Measurements from ENCODE around the gene TFPI.

The TFPI gene

DNA sequence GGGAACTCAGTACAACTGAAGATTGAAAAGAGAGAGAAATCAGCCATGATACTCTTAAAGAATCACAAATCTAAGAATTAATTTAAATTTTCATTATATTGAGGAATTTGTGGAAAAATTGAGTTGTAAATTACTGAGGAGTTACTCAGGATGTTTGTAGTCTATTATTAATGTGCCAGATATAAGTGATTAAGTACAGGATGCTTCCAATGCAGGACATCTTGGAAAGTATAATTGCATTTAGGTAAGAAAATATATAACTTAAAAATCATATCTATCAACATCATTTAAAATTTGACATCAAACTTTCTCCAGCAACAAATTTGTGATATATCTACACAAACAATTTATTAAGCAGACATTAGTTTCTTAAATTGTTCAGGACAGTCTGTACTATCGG is 107.5 kb downstream of the TFPI start:
- no peaks in the 10 kb centered on the region for H3K9me3 ChIP-seq
- no peaks in the 10 kb centered on the region for H3K36me3 ChIP-seq
- H3K4me1 ChIP-seq (ENCODE audit: control insufficient read depth in 1 of 2, insufficient read depth in 1 of 2, low read depth in 1 of 2, low read length in 1 of 2): peaks cover 0 to 6% of the 10 kb centered on the region in 2 experiments
- no peak overlapping the region for H3K4me3 ChIP-seq (ENCODE audit: low read depth in 1 of 2, low read length in 1 of 2)
- TF ChIP-seq, protein P1, sequence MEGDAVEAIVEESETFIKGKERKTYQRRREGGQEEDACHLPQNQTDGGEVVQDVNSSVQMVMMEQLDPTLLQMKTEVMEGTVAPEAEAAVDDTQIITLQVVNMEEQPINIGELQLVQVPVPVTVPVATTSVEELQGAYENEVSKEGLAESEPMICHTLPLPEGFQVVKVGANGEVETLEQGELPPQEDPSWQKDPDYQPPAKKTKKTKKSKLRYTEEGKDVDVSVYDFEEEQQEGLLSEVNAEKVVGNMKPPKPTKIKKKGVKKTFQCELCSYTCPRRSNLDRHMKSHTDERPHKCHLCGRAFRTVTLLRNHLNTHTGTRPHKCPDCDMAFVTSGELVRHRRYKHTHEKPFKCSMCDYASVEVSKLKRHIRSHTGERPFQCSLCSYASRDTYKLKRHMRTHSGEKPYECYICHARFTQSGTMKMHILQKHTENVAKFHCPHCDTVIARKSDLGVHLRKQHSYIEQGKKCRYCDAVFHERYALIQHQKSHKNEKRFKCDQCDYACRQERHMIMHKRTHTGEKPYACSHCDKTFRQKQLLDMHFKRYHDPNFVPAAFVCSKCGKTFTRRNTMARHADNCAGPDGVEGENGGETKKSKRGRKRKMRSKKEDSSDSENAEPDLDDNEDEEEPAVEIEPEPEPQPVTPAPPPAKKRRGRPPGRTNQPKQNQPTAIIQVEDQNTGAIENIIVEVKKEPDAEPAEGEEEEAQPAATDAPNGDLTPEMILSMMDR (IDR thresholded peaks at IDR 0.05): no peak
- no peak overlapping the region for H3K27ac ChIP-seq
- no peaks in the 10 kb centered on the region for H3K27me3 ChIP-seq

DNA sequence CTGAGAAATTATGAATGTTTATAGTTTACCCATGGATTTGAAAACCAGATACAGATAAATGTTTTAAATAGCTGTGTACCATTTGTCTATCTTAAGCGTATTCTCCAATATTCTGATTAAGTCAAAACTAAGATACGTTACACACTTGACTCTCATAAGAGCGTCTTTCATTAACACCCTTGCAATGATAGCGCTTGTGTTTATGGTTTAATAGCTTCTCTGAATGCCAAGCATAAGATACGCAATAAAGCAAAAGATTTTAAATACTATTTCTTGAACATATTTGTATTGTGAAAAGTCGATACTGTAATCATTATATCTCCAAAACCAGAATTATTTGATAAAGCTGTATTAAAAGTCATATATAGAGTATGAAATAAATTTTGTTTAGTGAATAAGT is 109.2 kb downstream of the TFPI start:
- H3K4me3 ChIP-seq (ENCODE audit: low read depth in 1 of 2, low read length in 1 of 2): no peak overlapping the region

DNA sequence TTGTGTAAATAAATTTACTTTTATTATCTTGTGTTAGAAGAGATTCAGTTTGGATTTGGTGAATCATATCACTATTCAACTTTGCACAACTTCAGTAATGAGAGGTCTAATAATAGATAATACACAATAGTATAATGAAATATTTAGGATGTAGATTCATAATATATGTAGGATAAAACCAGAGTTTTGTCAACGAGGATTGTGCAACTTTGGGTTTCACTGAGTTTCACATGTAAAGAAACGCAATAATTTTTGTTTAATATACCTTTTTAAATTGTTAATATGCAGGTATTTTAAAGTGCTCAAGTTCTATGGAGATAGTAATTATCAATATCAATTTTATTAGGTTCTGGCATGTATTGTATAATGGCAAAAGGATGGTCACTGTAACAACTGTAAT is 111.5 kb downstream of the TFPI start:
- TF ChIP-seq, protein P1 (IDR thresholded peaks at IDR 0.05): no peak
- no peak overlapping the region for H3K27ac ChIP-seq
- H3K9me3 ChIP-seq: no peaks in the 10 kb centered on the region
- no peak overlapping the region for H3K4me3 ChIP-seq (ENCODE audit: low read depth in 1 of 2, low read length in 1 of 2)
- no peaks in the 10 kb centered on the region for H3K36me3 ChIP-seq
- no peaks in the 10 kb centered on the region for H3K4me1 ChIP-seq (ENCODE audit: control insufficient read depth in 1 of 2, insufficient read depth in 1 of 2, low read depth in 1 of 2, low read length in 1 of 2)
- no peaks in the 10 kb centered on the region for H3K27me3 ChIP-seq

More for the DNA sequence above, 109.2 kb downstream of the TFPI start:
- TF ChIP-seq, protein P1 (IDR thresholded peaks at IDR 0.05): no peak
- no peaks in the 10 kb centered on the region for H3K27me3 ChIP-seq
- peaks cover 0 to 6% of the 10 kb centered on the region in 2 experiments for H3K4me1 ChIP-seq (ENCODE audit: control insufficient read depth in 1 of 2, insufficient read depth in 1 of 2, low read depth in 1 of 2, low read length in 1 of 2)
- no peaks in the 10 kb centered on the region for H3K9me3 ChIP-seq
- no peaks in the 10 kb centered on the region for H3K36me3 ChIP-seq
- no peak overlapping the region for H3K27ac ChIP-seq

DNA sequence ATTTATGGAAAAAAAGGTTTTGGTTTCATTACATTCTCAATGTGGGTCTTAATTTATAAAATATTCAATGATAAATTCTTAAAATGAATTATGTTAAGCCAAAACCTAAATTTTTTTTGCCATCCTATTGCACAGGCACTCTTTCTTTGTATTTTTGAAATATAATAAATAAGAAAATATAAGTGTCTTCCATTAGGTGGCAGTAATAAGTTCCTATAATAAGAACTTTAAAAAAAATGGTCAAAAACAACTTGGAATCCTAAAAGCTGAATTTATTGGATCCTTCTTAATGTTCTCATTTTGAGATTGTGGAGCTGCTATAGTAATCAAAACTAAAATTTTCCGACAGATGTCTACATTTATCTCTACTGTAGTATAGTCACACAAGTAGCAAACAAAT is 111.9 kb downstream of the TFPI start:
- no peak overlapping the region for H3K4me3 ChIP-seq (ENCODE audit: low read depth in 1 of 2, low read length in 1 of 2)
- H3K27me3 ChIP-seq: no peaks in the 10 kb centered on the region
- no peaks in the 10 kb centered on the region for H3K36me3 ChIP-seq
- TF ChIP-seq, protein P1 (IDR thresholded peaks at IDR 0.05): no peak
- H3K4me1 ChIP-seq (ENCODE audit: control insufficient read depth in 1 of 2, insufficient read depth in 1 of 2, low read depth in 1 of 2, low read length in 1 of 2): no peaks in the 10 kb centered on the region
- H3K27ac ChIP-seq: no peak overlapping the region
- no peaks in the 10 kb centered on the region for H3K9me3 ChIP-seq

DNA sequence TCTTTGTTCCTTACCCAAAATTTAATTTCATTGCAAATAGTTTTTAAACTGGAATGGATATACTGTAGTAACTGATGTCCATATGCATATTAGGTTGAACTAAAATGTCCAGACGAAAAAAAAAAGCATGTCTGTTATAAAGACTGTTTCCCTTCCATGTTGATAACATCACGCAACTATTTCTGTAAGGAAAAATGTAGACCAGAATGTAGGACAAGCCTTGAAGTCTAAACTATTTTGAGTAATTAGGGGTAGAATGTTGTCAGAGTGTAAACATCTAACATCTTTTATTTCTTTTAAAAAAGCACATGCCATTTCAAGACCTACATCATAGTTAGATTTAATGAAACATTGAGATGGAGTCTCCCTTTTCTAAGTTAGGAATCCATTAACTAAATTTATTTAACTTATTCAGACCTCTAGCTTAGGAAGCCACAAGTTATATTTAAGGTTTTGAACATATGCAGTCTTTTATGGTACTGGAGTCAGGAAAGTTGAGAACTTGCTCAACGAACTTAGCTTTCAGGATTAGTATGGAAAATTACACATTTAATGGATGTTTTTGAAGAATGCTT is 114.0 kb downstream of the TFPI start:
- H3K27ac ChIP-seq: no peak overlapping the region
- no peaks in the 10 kb centered on the region for H3K4me1 ChIP-seq (ENCODE audit: control insufficient read depth in 1 of 2, insufficient read depth in 1 of 2, low read depth in 1 of 2, low read length in 1 of 2)
- H3K4me3 ChIP-seq (ENCODE audit: low read depth in 1 of 2, low read length in 1 of 2): no peak overlapping the region
- TF ChIP-seq, protein P1 (IDR thresholded peaks at IDR 0.05): no peak
- H3K27me3 ChIP-seq: no peaks in the 10 kb centered on the region
- no peaks in the 10 kb centered on the region for H3K36me3 ChIP-seq
- H3K9me3 ChIP-seq: no peaks in the 10 kb centered on the region

DNA sequence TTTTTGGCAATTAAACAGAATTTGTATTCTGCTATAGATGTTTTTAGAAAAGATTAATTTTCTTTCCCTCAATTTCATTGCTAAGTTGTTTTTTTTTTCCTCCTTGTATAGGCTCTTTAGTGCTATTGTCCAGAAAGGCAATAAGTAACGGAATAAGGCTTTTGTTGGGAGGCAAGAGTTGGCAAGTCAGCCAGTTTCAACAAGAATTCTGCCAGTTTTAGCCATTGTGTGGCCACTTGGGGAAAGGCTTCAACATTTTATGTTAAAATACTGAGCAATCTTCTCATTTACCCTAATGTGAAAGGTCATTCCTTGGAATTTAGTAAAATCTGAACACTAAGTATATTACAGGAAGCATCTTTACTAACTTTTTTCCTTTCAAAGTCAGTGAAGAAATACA is 115.8 kb downstream of the TFPI start:
- Histone ChIP-seq H3K4me1 (ENCODE audit: control insufficient read depth in 1 of 2, insufficient read depth in 1 of 2, low read depth in 1 of 2, low read length in 1 of 2) (no peaks in the 10 kb centered on the region), H3K4me3 (ENCODE audit: low read depth in 1 of 2, low read length in 1 of 2) (no peak overlapping the region), H3K27ac (no peak overlapping the region), H3K36me3 (no peaks in the 10 kb centered on the region), H3K9me3 (no peaks in the 10 kb centered on the region), H3K27me3 (no peaks in the 10 kb centered on the region)
- TF ChIP-seq, protein P1 (IDR thresholded peaks at IDR 0.05): no peak

Data from neutrophil (primary cell).